ENCODE results near the gene MNT.

Gene MNT

GRCh38 chr17:2363318-2363717, 37.5 kb downstream of the MNT start:
- no peak for DNase-seq (ENCODE audit: low read depth in 2 of 2)

DNA sequence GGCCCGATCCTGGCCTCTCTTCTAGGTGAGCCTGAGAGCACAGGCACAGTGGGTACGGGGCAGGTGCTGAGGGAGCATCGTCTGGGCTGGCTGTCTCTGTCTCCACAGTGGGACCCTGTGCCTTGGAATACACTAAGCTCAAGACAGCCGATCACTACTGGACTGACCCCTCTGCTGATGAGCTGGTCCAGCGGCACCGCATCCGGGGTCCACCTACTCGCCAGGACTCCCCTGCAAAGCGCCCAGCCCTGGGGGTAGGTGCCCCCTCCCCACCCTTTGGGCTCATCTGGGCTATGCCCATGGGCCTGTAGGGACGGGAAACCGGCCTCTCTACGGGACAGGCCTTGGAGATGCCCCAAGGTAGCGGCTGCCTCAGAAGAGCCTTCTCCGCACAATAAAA, 38.0 kb downstream of the MNT start:
- no peak for DNase-seq (ENCODE audit: low read depth in 2 of 2)

GRCh38 chr17:2362416-2362815, 38.4 kb downstream of the MNT start:
- DNase-seq (ENCODE audit: low read depth in 2 of 2) = no peak

GRCh38 chr17:2362016-2362415, 38.8 kb downstream of the MNT start:
- no peak for DNase-seq (ENCODE audit: low read depth in 2 of 2)

- DNase-seq (ENCODE audit: low read depth in 2 of 2) = no peak
Observed at GRCh38 chr17:2361010-2361760, 39.7 kb downstream of the MNT start.

DNA sequence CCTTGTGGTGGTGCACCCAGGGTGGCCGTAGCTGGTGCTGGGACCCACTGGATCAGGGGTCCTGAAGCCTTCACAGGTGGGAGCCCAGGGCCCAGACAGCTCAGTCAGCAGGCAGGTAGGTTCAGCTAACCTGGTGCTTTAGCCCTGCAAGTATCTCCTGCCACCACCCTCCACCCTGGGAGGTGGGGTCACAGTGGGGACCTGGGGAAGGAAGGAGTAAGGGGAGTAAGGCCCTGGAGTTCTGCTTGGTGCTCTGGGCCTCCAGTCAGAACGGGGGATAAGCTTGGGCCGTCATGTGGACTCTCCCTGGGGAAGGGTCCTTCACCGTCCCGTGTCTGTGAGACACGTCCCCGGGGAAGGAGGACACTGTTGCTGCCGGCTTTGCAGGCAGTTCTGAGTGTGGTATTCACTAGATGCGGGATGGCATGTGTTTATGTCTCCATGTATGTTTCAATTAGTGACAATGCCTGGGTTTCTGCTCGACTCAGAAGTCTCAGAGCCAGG, 42.9 kb downstream of the MNT start:
- no peak for DNase-seq (ENCODE audit: low read depth in 2 of 2)

DNA sequence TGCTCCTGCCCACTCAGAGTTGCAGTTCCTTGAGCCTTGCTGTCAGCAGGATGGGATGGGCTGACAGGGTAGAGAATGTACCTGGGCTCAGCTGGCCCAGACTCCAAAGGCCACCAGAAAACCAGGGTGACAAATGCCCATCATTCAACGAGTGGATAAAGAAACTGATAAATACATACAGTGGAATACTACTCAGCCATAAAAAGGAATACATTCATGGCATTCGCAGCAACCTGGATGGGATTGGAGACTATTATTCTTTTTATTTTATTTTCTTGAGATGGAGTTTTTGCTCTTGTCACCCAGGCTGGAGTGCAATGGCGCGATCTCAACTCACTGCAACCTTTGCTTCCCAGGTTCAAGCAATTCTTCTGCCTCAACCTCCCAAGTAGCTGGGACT, 43.6 kb downstream of the MNT start:
- DNase-seq (ENCODE audit: low read depth in 2 of 2) = no peak

DNA sequence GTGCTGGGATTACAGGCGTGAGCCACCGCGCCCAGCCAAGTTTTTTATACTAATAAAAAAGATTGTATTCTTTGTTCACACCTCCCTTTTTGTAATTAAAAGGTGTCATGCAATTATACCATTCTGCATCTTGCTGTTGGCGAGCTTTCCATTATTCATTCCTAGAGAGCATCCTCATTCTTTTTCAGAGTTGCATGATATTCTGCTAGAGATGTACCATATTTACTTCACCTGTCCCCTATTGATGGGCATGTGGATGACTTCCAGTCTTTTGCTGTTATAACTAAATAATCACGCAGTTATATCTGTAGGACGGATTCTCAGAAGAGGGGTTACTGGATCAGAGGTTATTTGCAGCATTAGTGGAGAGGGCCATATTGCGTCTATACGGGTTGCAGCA, 46.5 kb downstream of the MNT start:
- no peak for DNase-seq (ENCODE audit: low read depth in 2 of 2)

DNA sequence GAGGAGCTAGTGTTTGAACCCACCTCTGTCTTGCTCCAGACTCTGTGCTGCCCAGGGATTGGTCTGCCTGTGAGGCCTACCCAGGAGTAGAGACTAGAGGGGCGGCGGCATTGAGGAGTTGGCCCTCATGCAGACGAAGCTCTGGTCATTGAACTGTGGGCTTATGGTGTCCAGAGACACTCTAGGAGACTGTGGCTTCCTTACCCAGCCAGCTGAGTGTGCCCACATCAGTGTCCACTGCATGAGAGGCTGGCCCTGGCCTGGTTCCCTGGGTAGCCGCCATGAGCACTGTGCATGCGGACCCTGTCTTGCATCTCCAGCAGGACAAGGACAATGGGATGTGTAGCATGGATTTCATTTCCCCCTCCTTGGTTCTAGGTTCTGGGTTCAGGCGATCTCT, 49.6 kb downstream of the MNT start:
- no peak for DNase-seq (ENCODE audit: low read depth in 2 of 2)

GRCh38 chr17:2347805-2348685, 52.8 kb downstream of the MNT start:
- DNase-seq (ENCODE audit: low read depth in 2 of 2) = no peak

DNA sequence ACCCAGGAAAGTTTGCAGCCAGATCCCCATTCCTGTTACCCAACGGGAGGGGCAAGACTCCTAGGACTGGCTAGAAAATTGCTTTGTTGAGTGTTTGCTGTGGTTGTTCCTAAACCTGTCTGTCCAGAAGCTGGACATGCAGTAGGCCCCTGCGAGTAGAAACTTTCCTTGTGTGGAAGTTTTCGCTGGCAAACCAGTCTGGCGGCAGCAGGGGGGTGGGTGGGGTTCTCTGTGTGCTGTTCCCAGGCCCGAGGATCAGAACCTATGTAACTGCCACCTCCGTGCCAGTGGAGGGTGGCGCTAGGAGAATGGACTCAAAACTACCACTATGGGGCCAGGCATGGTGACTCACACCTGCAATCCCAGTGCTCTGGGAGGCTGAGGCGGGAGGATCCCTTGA, 54.4 kb downstream of the MNT start:
- DNase-seq (ENCODE audit: low read depth in 2 of 2) = no peak

GRCh38 chr17:2344528-2344927, 56.3 kb downstream of the MNT start:
- no peak for DNase-seq (ENCODE audit: low read depth in 2 of 2)

DNA sequence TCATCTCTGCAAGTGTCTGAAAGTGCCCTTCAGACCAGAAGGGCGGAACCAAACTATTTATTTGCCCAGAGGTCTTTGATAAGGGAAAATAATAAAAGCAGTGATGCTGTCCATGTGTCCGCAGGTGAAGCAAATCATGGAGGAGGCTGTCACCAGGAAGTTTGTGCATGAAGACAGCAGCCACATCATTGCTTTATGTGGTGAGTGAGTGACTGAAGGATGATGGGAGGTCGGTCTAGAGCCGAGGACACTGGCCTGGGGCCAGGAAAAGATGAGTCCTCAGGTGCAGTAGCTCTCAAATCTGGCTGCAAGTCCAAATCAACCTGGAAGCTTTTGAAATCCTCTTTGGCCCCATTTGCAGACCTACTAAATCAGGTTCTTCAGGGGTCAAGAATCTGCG, 57.4 kb downstream of the MNT start:
- no peak for DNase-seq (ENCODE audit: low read depth in 2 of 2)

DNA sequence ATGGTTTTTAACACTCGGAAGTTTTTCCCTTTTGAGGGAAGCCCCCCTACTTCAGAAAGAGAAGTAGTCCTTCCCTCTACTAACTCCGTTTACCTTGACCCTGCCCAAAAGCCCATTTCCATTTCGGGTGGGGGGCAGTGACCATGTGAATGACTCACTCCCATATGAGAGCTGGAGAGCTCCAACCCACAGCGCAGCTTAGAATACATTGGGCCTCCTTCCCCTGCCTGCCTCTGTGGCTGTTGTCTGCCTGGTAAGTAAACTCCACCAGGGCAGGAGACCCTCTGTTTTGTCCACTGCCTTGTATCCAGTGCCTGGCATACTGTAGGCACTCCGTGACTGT, 62.6 kb downstream of the MNT start:
- no peak for DNase-seq (ENCODE audit: low read depth in 2 of 2)

DNA sequence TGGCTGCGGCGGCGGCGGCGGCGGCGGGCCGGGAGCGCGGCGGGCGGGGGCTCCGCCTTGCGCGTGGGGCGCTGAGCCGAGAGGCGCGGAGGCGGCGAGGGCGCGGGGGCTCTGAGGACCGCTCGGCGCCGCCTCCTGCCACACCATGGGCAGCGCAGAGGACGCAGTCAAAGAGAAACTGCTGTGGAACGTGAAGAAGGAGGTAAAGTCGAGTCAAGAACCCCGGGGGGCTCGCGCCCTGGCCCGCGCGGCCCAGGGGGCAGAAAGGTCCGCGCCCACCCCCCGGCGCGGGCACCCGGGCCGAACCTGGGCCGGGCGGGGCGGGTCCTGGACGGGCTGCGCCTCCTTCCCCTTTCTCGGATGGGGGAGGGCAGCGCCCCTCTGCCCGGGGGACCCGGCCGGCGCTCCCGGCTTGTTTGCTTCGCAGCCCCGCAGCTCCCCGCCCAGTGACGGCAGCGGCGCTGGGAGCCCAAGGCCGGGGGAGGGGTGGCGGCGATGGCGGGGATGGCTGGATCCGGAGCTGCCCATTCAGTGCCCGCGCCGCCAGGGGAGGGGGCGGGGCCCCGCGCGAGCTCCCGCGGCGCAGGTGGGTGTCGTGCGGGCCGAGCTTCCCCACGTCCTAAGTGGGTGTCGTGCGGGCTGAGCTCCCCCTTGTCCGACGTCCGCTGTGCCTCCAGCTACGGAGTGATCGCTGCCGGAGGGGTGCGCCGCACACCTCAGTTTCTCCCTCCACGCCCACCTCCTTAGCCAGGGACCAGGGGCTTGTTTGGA, 63.1 kb downstream of the MNT start:
- DNase-seq (ENCODE audit: low read depth in 2 of 2) = peak in 1 of 2 donors; percentile 43

- DNase-seq (ENCODE audit: low read depth in 2 of 2) = peak; percentile 40 to 68
Observed at GRCh38 chr17:2336852-2337543, 63.9 kb downstream of the MNT start, which contains the start of gene SGSM2. Gene SGSM2, plus strand, starts transcription at chr17:2337501. Its CDS starts 188 bp downstream, at chr17:2337689.

GRCh38 chr17:2336215-2336851, 64.5 kb downstream of the MNT start, which contains the start of gene TSR1:
Gene TSR1, minus strand, starts transcription at chr17:2336457. Its CDS starts 30 bp downstream, at chr17:2336427.
- DNase-seq (ENCODE audit: low read depth in 2 of 2) = peak; percentile 74 to 84

DNA sequence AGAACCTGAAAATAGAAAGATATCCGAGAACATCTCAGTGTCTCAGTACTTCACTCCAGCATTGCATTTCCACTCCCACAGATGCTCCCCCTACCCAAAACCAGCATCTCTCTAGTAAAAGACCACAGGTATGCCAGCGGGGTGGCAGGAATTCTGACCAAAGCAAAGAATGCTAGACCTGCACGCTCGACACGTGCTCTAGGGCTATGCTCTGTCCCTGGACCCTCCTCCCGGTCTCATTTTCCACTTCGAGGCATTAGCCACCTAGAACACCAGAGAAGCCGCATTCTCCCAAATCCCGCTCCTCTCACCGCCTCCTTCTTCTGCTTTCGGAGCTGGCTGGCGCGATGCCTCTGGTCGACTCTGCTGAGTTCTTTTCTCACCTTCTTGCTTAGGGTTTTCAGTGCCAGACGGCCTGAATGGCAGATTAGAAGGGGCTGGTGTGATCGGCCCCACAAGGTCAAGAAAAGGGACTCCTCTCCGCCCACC, 65.1 kb downstream of the MNT start:
- DNase-seq (ENCODE audit: low read depth in 2 of 2) = no peak

All from stimulated activated CD4-positive, alpha-beta T cell treated with anti-CD3 and anti-CD28 coated beads, Interleukin-1b, Interleukin-23, amount 100 ng/mL, for 4 hours (primary cell).